OCI-LY3 (cell line): ENCODE measurements around the gene ZNF223.
A peak's percentile ranks its signal among the peaks of the same experiment; 100 is the strongest.

Experiments used
- H2AFZ ChIP-seq: fragments of 200-600, 300-600 bp; shearing (Covaris generic); 2 replicates; pipeline ENCODE4 v1.6.0; 2014; ENCODE audit warnings: antibody characterized with exemption, low read depth, low read length
- H3K27ac ChIP-seq: fragments of 200-600, 300-600 bp; sonication (generic); 2 replicates; pipeline ENCODE4 v1.5.1; 2014; ENCODE audit warnings: mild to moderate bottlenecking, low read length, moderate library complexity, mixed read lengths
- H3K27me3 ChIP-seq: fragments of 200-600, 300-600 bp; sonication (generic); 2 replicates; pipeline ENCODE4 v1.6.1; 2014; ENCODE audit warnings: low read depth, low read length, mixed read lengths
- H3K36me3 ChIP-seq: fragments of 200-600, 300-600 bp; sonication (generic); replicated peaks from 2 replicates; pipeline ENCODE3; 2014; ENCODE audit warnings: low read depth, low read length, mixed read lengths
- H3K4me1 ChIP-seq: fragments of 300-600, 200-600 bp; sonication (generic); 2 replicates; pipeline ENCODE4 v1.6.1; 2014; ENCODE audit warnings: low read length, mixed read lengths
- H3K4me2 ChIP-seq: fragments of 200-600, 300-600 bp; sonication (generic); 2 replicates; pipeline ENCODE4 v1.6.1; 2014; ENCODE audit warnings: low read length, mixed read lengths
- H3K4me3 ChIP-seq: fragments of 300-600, 200-600 bp; sonication (generic); 2 replicates; pipeline ENCODE4 v1.5.1; 2014; ENCODE audit warnings: antibody characterized with exemption, mild to moderate bottlenecking, low read length, moderate library complexity
- H3K79me2 ChIP-seq: fragments of 300-600, 200-600 bp; shearing (Covaris generic); 2 replicates; pipeline ENCODE4 v1.6.1; 2014; ENCODE audit warnings: mild to moderate bottlenecking, low read length, mixed read lengths
- H3K9ac ChIP-seq: fragments of 300-600, 200-600 bp; shearing (Covaris generic); 2 replicates; pipeline ENCODE4 v1.6.0; 2014; ENCODE audit warnings: mild to moderate bottlenecking, low read length, moderate library complexity
- H3K9me3 ChIP-seq: fragments of 200-600, 300-600 bp; shearing (Covaris generic); 2 replicates; pipeline ENCODE4 v1.6.1; 2014; ENCODE audit warnings: low read length, mixed read lengths; ENCODE audit not compliant: insufficient read depth
- H4K20me1 ChIP-seq: fragments of 200-600, 300-600 bp; sonication (generic); 2 replicates; pipeline ENCODE4 v1.6.1; 2016; ENCODE audit warnings: low read length, mixed read lengths; ENCODE audit not compliant: insufficient read depth
- CTCF ChIP-seq: fragments of 200-600, 300-600 bp; sonication (generic); IDR thresholded peaks from 2 replicates; pipeline ENCODE4 v1.5.1; 2014; ENCODE audit warnings: antibody characterized with exemption, low read length, low read depth
- EZH2phosphoT487 ChIP-seq: fragments of 200-600 bp; shearing (Covaris generic); IDR thresholded peaks from 2 replicates; pipeline ENCODE4 v1.6.1; 2018; ENCODE audit warnings: antibody characterized with exemption, mixed run types, low read depth

Gene ZNF223

GRCh38 chr19:44051650-44052402 lies at the start of gene ZNF223:
Gene ZNF223, plus strand, starts transcription at chr19:44052036. Its CDS starts 3,141 bp downstream, at chr19:44055177.
- no peaks in the 10 kb centered on the region for H4K20me1 ChIP-seq
- no peak within 1 kb of the TSS for H3K9ac ChIP-seq
- H3K27me3 ChIP-seq: no peaks in the 10 kb centered on the region
- no peak within 1 kb of the TSS for H3K27ac ChIP-seq
- H3K9me3 ChIP-seq: peaks cover 6% of the 10 kb centered on the region; the same call in 1 of the 2 replicates
- H3K79me2 ChIP-seq: no peaks in the 10 kb centered on the region
- no peak within 1 kb of the TSS for H3K4me2 ChIP-seq
- no peak within 1 kb of the TSS for H2AFZ ChIP-seq
- no peaks in the 10 kb centered on the region for H3K4me1 ChIP-seq
- H3K4me3 ChIP-seq: no peak within 1 kb of the TSS
- H3K36me3 ChIP-seq: no peaks in the 10 kb centered on the region
- no peak for TF ChIP-seq EZH2phosphoT487
- TF ChIP-seq CTCF: no peak

GRCh38 chr19:44002212-44002565 lies 49.6 kb upstream of the ZNF223 start:
- TF ChIP-seq EZH2phosphoT487 (no peak), CTCF (no peak)

GRCh38 chr19:44002566-44003460 lies 49.0 kb upstream of the ZNF223 start, which contains the start of gene ZNF230:
Gene ZNF230, plus strand, starts transcription at chr19:44002957. Its CDS starts 4,122 bp downstream, at chr19:44007079.
- H3K4me3 ChIP-seq: peak within 1 kb of the TSS; percentile 93
- no peak for TF ChIP-seq EZH2phosphoT487
- TF ChIP-seq CTCF: no peak

More at GRCh38 chr19:44002212-44002565, 49.6 kb upstream of the ZNF223 start:
- peaks cover 13% of the 10 kb centered on the region for H3K79me2 ChIP-seq
- H3K9ac ChIP-seq: peak overlapping the region; percentile 95
- H3K27ac ChIP-seq: peak overlapping the region; percentile 79
- H2AFZ ChIP-seq: peak overlapping the region; percentile 100
- peaks cover 11% of the 10 kb centered on the region for H3K4me1 ChIP-seq
- peak overlapping the region; percentile 93 for H3K4me2 ChIP-seq
- peak overlapping the region; percentile 93 for H3K4me3 ChIP-seq
- H3K9me3 ChIP-seq: peaks cover 3% of the 10 kb centered on the region; the same call in 1 of the 2 replicates
- H3K36me3 ChIP-seq: peaks cover 15% of the 10 kb centered on the region
- no peaks in the 10 kb centered on the region for H3K27me3 ChIP-seq
- no peaks in the 10 kb centered on the region for H4K20me1 ChIP-seq

GRCh38 chr19:44003461-44004009 lies 48.3 kb upstream of the ZNF223 start:
- H2AFZ ChIP-seq: peak overlapping the region; percentile 100
- peak overlapping the region; percentile 93 for H3K4me2 ChIP-seq
- no peaks in the 10 kb centered on the region for H3K27me3 ChIP-seq
- peaks cover 29% of the 10 kb centered on the region for H3K36me3 ChIP-seq
- TF ChIP-seq CTCF: peak; percentile 23
- no peak for TF ChIP-seq EZH2phosphoT487
- H3K4me3 ChIP-seq: peak overlapping the region; percentile 93
- H4K20me1 ChIP-seq: no peaks in the 10 kb centered on the region
- H3K79me2 ChIP-seq: peaks cover 13% of the 10 kb centered on the region
- peaks cover 12% of the 10 kb centered on the region for H3K9me3 ChIP-seq
- peaks cover 11% of the 10 kb centered on the region for H3K4me1 ChIP-seq
- H3K27ac ChIP-seq: peak overlapping the region; percentile 79
- H3K9ac ChIP-seq: peak overlapping the region; percentile 95

More at GRCh38 chr19:44002566-44003460, 49.0 kb upstream of the ZNF223 start, which contains the start of gene ZNF230:
- H3K4me1 ChIP-seq: peaks cover 11% of the 10 kb centered on the region
- H4K20me1 ChIP-seq: no peaks in the 10 kb centered on the region
- H3K36me3 ChIP-seq: peaks cover 22% of the 10 kb centered on the region
- peaks cover 7% of the 10 kb centered on the region for H3K9me3 ChIP-seq
- peak within 1 kb of the TSS; percentile 100 for H2AFZ ChIP-seq
- H3K9ac ChIP-seq: peak within 1 kb of the TSS; percentile 95
- peak within 1 kb of the TSS; percentile 79 for H3K27ac ChIP-seq
- H3K4me2 ChIP-seq: peak within 1 kb of the TSS; percentile 93
- peaks cover 13% of the 10 kb centered on the region for H3K79me2 ChIP-seq
- no peaks in the 10 kb centered on the region for H3K27me3 ChIP-seq
